Epithelial cell of proximal tubule (primary cell): ENCODE measurements around the gene CDH12. TPM values are rescaled to one million over a fixed set of nuclear protein-coding genes. Genes with fewer than 3 reads are reported as not detected.
A peak's percentile ranks its signal among the peaks of the same experiment; 100 is the strongest.

ENCODE experiments used
- DNase-seq: peaks from one replicate; pipeline ENCODE4 v3.0.0-alpha.2; 2011; ENCODE audit warnings: low read depth
- H3K4me3 ChIP-seq: 2 replicates; pipeline ENCODE4 v1.5.1; 2011; ENCODE audit warnings: low read depth, mild to moderate bottlenecking, low read length
- CTCF ChIP-seq: conservative IDR thresholded peaks from 2 replicates; pipeline ENCODE4 v1.5.1; 2012; ENCODE audit warnings: low read depth, mild to moderate bottlenecking, low read length
- total RNA-seq: library from RNA; depleted of rRNA; stranded (reverse); fragments of >200 nt; gene quantifications from 2 replicates; pipeline ENCODE4 v1.2.3, GENCODE V29; 2015

The CDH12 gene
- total RNA-seq, 1 donor from 2014 or later, result not detected

- no peak overlapping the region for H3K4me3 ChIP-seq
- TF ChIP-seq CTCF, result no peak
- DNase-seq, result peak; percentile 40
Measured at GRCh38 chr5:21806943-21807342, 1046.2 kb downstream of the CDH12 start.

- H3K4me3 ChIP-seq, result no peak overlapping the region
- DNase-seq, result no peak
- no peak for TF ChIP-seq CTCF
Measured at GRCh38 chr5:21806271-21806670, 1046.9 kb downstream of the CDH12 start.

GRCh38 chr5:21802869-21803490 is 1050.2 kb downstream of the CDH12 start:
- no peak overlapping the region for H3K4me3 ChIP-seq
- DNase-seq, result no peak
- peak; percentile 74 for TF ChIP-seq CTCF

- TF ChIP-seq CTCF, result no peak
- DNase-seq, result no peak
- no peak overlapping the region for H3K4me3 ChIP-seq
Measured at GRCh38 chr5:21802100-21802499, 1051.0 kb downstream of the CDH12 start.

- TF ChIP-seq CTCF, result no peak
- no peak for DNase-seq
- no peak overlapping the region for H3K4me3 ChIP-seq
Measured at GRCh38 chr5:21792748-21793147, 1060.4 kb downstream of the CDH12 start.

GRCh38 chr5:21791304-21791703 is 1061.8 kb downstream of the CDH12 start:
- TF ChIP-seq CTCF, result no peak
- no peak for DNase-seq
- H3K4me3 ChIP-seq, result no peak overlapping the region

GRCh38 chr5:21784487-21784886 is 1068.7 kb downstream of the CDH12 start:
- no peak for TF ChIP-seq CTCF
- DNase-seq, result no peak

More at GRCh38 chr5:21784487-21784886, 1068.7 kb downstream of the CDH12 start:
- H3K4me3 ChIP-seq, result no peak overlapping the region
